NCI-H446 (cell line): ENCODE measurements around the gene REEP3.

Source experiments
- DNase-seq, 2 experiments: peaks; one replicate each; lab custom pipeline; 2025; lab: John Stamatoyannopoulos, UW

Gene REEP3

GRCh38 chr10:63665670-63666134 is 144.5 kb downstream of the REEP3 start:
- DNase-seq = no peak

- DNase-seq = peak in 1 of 2 experiments; percentile 51
Measured at GRCh38 chr10:63666836-63667383, 145.7 kb downstream of the REEP3 start.

GRCh38 chr10:63667596-63668480 is 146.6 kb downstream of the REEP3 start:
- DNase-seq = no peak

- DNase-seq = peak in 1 of 2 experiments; percentile 28
Measured at GRCh38 chr10:63670291-63670898, 149.2 kb downstream of the REEP3 start.

GRCh38 chr10:63671317-63671937 is 150.2 kb downstream of the REEP3 start:
- peak in 1 of 2 experiments; percentile 52 for DNase-seq

- no peak for DNase-seq
Measured at GRCh38 chr10:63672491-63672890, 151.3 kb downstream of the REEP3 start.

GRCh38 chr10:63673246-63673645 is 152.0 kb downstream of the REEP3 start:
- no peak for DNase-seq

- no peak for DNase-seq
Measured at GRCh38 chr10:63673846-63674245, 152.6 kb downstream of the REEP3 start.
